Transverse colon (tissue), 4 donors: Measurements from ENCODE around the gene EMILIN1. TPM values are rescaled to one million over a fixed set of nuclear protein-coding genes. Genes with fewer than 3 reads are reported as not detected.
A peak's percentile ranks its signal among the peaks of the same experiment; 100 is the strongest.

Experiments
- DNase-seq: peaks from one replicate; pipeline ENCODE4 v3.0.0-alpha.2; 2019
- H3K27ac ChIP-seq, 4 donors: fragments of 200-600 bp; sonication (generic); 2 replicates each; pipeline ENCODE4 v1.5.1; 2016 to 2018; ENCODE audit warnings: inconsistent platforms in 4 of 4
- H3K27me3 ChIP-seq: fragments of 200-600 bp; sonication (generic); 2 replicates; pipeline ENCODE4 v1.5.1; 2017; ENCODE audit warnings: inconsistent platforms
- H3K36me3 ChIP-seq, 4 donors: fragments of 200-600 bp; sonication (generic); 2 replicates each; pipeline ENCODE4 v1.5.1; 2017 to 2019; ENCODE audit warnings: inconsistent platforms in 4 of 4
- H3K4me1 ChIP-seq, 4 donors: fragments of 200-600 bp; sonication (generic); 2 replicates each; pipeline ENCODE4 v1.5.1; 2017 to 2020; ENCODE audit warnings: inconsistent platforms in 4 of 4
- H3K4me3 ChIP-seq, 4 donors: fragments of 200-600 bp; sonication (generic); 1 replicate in 1 of 4; 2 replicates in 3 of 4; pipeline versions ENCODE4 v1.5.1 to v1.6.1; 2017 to 2019; ENCODE audit warnings: inconsistent platforms in 4 of 4
- H3K9me3 ChIP-seq, 2 donors: fragments of 200-600 bp; sonication (generic); 2 replicates each; pipeline ENCODE4 v1.5.1; 2017 to 2019; ENCODE audit warnings: inconsistent platforms in 2 of 2
- EP300 ChIP-seq: sonication (generic); formaldehyde crosslinking; IDR thresholded peaks from one replicate; pipeline ENCODE4 v1.6.1; 2017; ENCODE audit warnings: antibody characterized with exemption, low read depth
- POLR2A ChIP-seq: fragments of 450-650 bp; IDR thresholded peaks from one replicate; pipeline ENCODE4 v1.6.1; 2016; ENCODE audit warnings: antibody characterized with exemption, mild to moderate bottlenecking, moderate library complexity
- POLR2AphosphoS5 ChIP-seq, 3 donors: sonication (generic); formaldehyde crosslinking; IDR thresholded peaks; one replicate each; pipeline ENCODE4 v1.6.1; 2016; ENCODE audit warnings: antibody characterized with exemption in 3 of 3
- WGBS, 2 donors: methylation state at CpG; one replicate each; pipeline ENCODE4 v1.1.5; 2018; ENCODE audit warnings: low coverage in 1 of 2; 5-methylcytosine and 5-hydroxymethylcytosine counted together
- in situ Hi-C, 4 donors: fragments of 200-750 bp; cut with MboI; loops; one replicate each; pipeline versions ENCODE4 v1.15.0 to v1.15.1; 2017; ENCODE audit warnings: low sequenced_read_pairs in 3 of 4, low pct_ligation_motif_present in 1 of 4, low pct_unique_long_range_greater_than_20kb in 1 of 4
- intact Hi-C: fragments of 100-400 bp; cut with DNase I; formaldehyde crosslinking; loops from one replicate; pipeline ENCODE4 v1.15.1; 2023; ENCODE audit warnings: low total_unique reads
- total RNA-seq, 4 donors: library from RNA; depleted of rRNA; stranded (reverse); fragments of >200 nt; gene quantifications; one replicate each; pipeline ENCODE4 v1.1.0, GENCODE V29; 2016
- TF ChIP-seq, protein P1 (sequence below), 5 experiments: fragments of 200-600 bp in 3 of 5; fragments of 450-650 bp in 2 of 5; sonication (generic) in 3 of 5; IDR thresholded peaks; 1 replicate in 2 of 5; 2 replicates in 3 of 5; pipeline ENCODE4 v1.5.1; 2016 to 2017; ENCODE audit warnings: antibody characterized with exemption in 5 of 5, inconsistent platforms in 3 of 5, mild to moderate bottlenecking in 2 of 5, moderate library complexity in 1 of 5

EMILIN1 gene
- total RNA-seq, 4 donors from 2014 or later, result 41.0 to 152 (median 65.6) TPM

DNA sequence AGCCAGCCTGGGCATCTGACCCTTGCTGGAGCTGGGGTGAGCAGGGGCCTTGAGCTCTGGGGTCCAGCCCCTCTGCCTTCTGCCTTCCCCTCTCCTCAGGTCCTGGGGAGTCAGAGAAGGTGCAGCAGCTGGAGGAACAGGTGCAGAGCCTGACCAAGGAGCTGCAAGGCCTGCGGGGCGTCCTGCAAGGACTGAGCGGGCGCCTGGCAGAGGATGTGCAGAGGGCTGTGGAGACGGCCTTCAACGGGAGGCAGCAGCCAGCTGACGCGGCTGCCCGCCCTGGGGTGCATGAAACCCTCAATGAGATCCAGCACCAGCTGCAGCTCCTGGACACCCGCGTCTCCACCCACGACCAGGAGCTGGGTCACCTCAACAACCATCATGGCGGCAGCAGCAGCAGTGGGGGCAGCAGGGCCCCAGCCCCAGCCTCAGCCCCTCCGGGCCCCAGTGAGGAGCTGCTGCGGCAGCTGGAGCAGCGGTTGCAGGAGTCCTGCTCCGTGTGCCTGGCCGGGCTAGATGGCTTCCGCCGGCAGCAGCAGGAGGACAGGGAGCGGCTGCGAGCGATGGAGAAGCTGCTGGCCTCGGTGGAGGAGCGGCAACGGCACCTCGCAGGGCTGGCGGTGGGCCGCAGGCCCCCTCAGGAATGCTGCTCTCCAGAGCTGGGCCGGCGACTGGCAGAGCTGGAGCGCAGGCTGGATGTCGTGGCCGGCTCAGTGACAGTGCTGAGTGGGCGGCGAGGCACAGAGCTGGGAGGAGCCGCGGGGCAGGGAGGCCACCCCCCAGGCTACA, 3.8 kb downstream of the EMILIN1 start:
- TF ChIP-seq POLR2AphosphoS5 (IDR thresholded peaks at IDR 0.05), result no peak
- TF ChIP-seq, protein P1, sequence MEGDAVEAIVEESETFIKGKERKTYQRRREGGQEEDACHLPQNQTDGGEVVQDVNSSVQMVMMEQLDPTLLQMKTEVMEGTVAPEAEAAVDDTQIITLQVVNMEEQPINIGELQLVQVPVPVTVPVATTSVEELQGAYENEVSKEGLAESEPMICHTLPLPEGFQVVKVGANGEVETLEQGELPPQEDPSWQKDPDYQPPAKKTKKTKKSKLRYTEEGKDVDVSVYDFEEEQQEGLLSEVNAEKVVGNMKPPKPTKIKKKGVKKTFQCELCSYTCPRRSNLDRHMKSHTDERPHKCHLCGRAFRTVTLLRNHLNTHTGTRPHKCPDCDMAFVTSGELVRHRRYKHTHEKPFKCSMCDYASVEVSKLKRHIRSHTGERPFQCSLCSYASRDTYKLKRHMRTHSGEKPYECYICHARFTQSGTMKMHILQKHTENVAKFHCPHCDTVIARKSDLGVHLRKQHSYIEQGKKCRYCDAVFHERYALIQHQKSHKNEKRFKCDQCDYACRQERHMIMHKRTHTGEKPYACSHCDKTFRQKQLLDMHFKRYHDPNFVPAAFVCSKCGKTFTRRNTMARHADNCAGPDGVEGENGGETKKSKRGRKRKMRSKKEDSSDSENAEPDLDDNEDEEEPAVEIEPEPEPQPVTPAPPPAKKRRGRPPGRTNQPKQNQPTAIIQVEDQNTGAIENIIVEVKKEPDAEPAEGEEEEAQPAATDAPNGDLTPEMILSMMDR (IDR thresholded peaks at IDR 0.05), result no peak
- no peak for TF ChIP-seq EP300
- TF ChIP-seq POLR2A, result no peak
- Histone ChIP-seq H3K27ac (peak overlapping the region; percentile 85 to 96 (median 93)), H3K9me3 (no peaks in the 10 kb centered on the region), H3K4me3 (peak overlapping the region in 1 of 4 donors; percentile 59), H3K4me1 (peaks cover 24 to 61% (median 32%) of the 10 kb centered on the region in 4 donors), H3K36me3 (no peaks in the 10 kb centered on the region), H3K27me3 (no peaks in the 10 kb centered on the region)
- in situ Hi-C loops (loop anchor here (10.0 to 25.0 kb wide), 2 partner anchors 117 to 120 kb away; partner anchors contain the start of gene MAPRE3 (in 3 of the 4)), intact Hi-C loops (no loop called here)
- WGBS, 2 donors, result 82% methylated on average over 37 of the region's 38 CpGs; no CpG with 5 or more reads in 1 of the 2 donors
- no peak for DNase-seq

DNA sequence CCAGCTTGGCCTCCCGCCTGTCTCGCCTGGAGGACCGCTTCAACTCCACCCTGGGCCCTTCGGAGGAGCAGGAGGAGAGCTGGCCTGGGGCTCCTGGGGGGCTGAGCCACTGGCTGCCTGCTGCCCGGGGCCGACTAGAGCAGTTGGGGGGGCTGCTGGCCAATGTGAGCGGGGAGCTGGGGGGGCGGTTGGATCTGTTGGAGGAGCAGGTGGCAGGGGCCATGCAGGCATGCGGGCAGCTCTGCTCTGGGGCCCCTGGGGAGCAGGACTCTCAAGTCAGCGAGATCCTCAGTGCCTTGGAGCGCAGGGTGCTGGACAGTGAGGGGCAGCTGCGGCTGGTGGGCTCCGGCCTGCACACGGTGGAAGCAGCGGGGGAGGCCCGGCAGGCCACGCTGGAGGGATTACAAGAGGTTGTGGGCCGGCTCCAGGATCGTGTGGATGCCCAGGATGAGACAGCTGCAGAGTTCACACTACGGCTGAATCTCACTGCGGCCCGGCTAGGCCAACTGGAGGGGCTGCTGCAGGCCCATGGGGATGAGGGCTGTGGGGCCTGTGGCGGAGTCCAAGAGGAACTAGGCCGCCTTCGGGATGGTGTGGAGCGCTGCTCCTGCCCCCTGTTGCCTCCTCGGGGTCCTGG, 4.5 kb downstream of the EMILIN1 start:
- Histone ChIP-seq H3K4me3 (no peak overlapping the region), H3K27me3 (no peaks in the 10 kb centered on the region), H3K4me1 (peaks cover 28 to 60% (median 36%) of the 10 kb centered on the region in 4 donors), H3K9me3 (no peaks in the 10 kb centered on the region), H3K36me3 (no peaks in the 10 kb centered on the region), H3K27ac (peak overlapping the region in 2 of 4 donors; percentile 29 to 92)
- TF ChIP-seq POLR2A (no peak), EP300 (no peak), POLR2AphosphoS5 (IDR thresholded peaks at IDR 0.05) (no peak)
- in situ Hi-C loops (loop anchor here (10.0 to 25.0 kb wide), 2 partner anchors 118 to 121 kb away; partner anchors contain the start of gene MAPRE3 (in 3 of the 4)), intact Hi-C loops (no loop called here)
- no peak for DNase-seq
- whole genome bisulfite sequencing, 2 donors, result 90% methylated on average over 13 of the region's 27 CpGs; no CpG with 5 or more reads in 1 of the 2 donors

DNA sequence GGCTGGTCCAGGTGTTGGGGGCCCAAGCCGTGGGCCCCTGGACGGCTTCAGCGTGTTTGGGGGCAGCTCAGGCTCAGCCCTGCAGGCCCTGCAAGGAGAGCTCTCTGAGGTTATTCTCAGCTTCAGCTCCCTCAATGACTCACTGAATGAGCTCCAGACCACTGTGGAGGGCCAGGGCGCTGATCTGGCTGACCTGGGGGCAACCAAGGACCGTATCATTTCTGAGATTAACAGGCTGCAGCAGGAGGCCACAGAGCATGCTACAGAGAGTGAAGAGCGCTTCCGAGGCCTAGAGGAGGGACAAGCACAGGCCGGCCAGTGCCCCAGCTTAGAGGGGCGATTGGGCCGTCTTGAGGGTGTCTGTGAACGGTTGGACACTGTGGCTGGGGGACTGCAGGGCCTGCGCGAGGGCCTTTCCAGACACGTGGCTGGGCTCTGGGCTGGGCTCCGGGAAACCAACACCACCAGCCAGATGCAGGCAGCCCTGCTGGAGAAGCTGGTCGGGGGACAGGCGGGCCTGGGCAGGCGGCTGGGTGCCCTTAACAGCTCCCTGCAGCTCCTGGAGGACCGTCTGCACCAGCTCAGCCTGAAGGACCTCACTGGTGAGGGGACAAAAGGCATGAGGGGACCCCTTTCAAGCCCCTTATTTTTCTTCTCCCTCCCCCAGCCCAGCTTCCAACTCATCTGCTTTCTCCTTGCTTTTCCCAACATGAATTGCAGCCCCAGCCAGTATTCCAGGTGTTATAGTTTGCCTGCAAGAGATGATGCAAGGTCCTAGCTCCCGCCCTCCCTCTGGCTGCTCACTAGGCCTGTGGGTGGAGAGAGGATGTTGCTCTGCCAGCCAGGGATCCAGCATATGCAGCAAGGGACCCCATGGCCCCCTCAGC, 5.2 kb downstream of the EMILIN1 start:
- WGBS, 2 donors, result 60 to 89% methylated on average over 2 to 17 of the region's 20 CpGs
- Histone ChIP-seq H3K36me3 (no peaks in the 10 kb centered on the region), H3K4me3 (no peak overlapping the region), H3K9me3 (no peaks in the 10 kb centered on the region), H3K4me1 (peaks cover 25 to 57% (median 36%) of the 10 kb centered on the region in 4 donors), H3K27ac (peak overlapping the region in 2 of 4 donors; percentile 29 to 94), H3K27me3 (no peaks in the 10 kb centered on the region)
- in situ Hi-C loops (loop anchor here (10.0 to 25.0 kb wide), 2 partner anchors 119 to 121 kb away; partner anchors contain the start of gene MAPRE3 (in 3 of the 4)), intact Hi-C loops (no loop called here)
- TF ChIP-seq, protein P1 (IDR thresholded peaks at IDR 0.05), result no peak
- TF ChIP-seq EP300, result no peak
- no peak for TF ChIP-seq POLR2AphosphoS5 (IDR thresholded peaks at IDR 0.05)
- no peak for TF ChIP-seq POLR2A
- no peak for DNase-seq

GRCh38 chr2:27084297-27085061, 6.1 kb downstream of the EMILIN1 start:
- TF ChIP-seq POLR2A (no peak), POLR2AphosphoS5 (IDR thresholded peaks at IDR 0.05) (no peak), EP300 (no peak)
- TF ChIP-seq, protein P1 (IDR thresholded peaks at IDR 0.05), result no peak
- no peak overlapping the region for H3K4me3 ChIP-seq
- intact Hi-C loops, result loop anchor here (5.0 kb wide), 2 partner anchors 32 to 52 kb away; partner anchors contain the start of genes AGBL5 and TMEM214
- 67 to 89% methylated on average over 1 to 6 of the region's 6 CpGs for WGBS, 2 donors
- no peaks in the 10 kb centered on the region for H3K36me3 ChIP-seq
- H3K4me1 ChIP-seq, result peaks cover 25 to 57% (median 36%) of the 10 kb centered on the region in 4 donors
- H3K27ac ChIP-seq, result peak overlapping the region in 3 of 4 donors; percentile 92 to 94 (median 93)
- DNase-seq, result no peak
- no peaks in the 10 kb centered on the region for H3K27me3 ChIP-seq
- no peaks in the 10 kb centered on the region for H3K9me3 ChIP-seq
- in situ Hi-C loops, result loop anchor here (10.0 to 25.0 kb wide), 2 partner anchors 120 to 122 kb away; partner anchors contain the start of gene MAPRE3 (in 3 of the 4)
